ENCODE data around the gene ANKRD55.

DNA sequence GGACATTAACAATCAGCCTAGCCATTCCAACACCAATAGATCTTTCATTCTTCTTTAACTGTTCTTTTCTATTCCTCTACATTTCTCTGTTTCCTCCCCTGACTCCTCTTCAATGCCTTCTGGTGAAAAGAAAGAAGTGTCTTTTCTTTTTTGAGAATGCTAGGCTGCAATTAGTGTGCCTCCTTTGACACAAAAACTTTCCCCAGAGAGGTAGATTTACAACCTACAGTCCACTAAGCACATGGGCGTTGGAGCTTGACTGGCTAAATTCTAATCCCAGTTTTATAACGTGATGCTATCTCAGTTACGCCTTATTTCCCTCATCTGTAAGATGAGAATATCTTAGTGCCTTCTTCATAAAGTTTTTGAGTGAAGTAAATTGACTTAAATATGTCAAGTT is 16.9 kb upstream of the ANKRD55 start:
- TF ChIP-seq, protein P1, sequence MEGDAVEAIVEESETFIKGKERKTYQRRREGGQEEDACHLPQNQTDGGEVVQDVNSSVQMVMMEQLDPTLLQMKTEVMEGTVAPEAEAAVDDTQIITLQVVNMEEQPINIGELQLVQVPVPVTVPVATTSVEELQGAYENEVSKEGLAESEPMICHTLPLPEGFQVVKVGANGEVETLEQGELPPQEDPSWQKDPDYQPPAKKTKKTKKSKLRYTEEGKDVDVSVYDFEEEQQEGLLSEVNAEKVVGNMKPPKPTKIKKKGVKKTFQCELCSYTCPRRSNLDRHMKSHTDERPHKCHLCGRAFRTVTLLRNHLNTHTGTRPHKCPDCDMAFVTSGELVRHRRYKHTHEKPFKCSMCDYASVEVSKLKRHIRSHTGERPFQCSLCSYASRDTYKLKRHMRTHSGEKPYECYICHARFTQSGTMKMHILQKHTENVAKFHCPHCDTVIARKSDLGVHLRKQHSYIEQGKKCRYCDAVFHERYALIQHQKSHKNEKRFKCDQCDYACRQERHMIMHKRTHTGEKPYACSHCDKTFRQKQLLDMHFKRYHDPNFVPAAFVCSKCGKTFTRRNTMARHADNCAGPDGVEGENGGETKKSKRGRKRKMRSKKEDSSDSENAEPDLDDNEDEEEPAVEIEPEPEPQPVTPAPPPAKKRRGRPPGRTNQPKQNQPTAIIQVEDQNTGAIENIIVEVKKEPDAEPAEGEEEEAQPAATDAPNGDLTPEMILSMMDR (conservative IDR thresholded peaks at IDR 0.05; ENCODE audit: low read depth, low read length), result no peak
- TF ChIP-seq EZH2 (IDR thresholded peaks at IDR 0.05; ENCODE audit: low read length, unreplicated experiment), result no peak
